MM.1S (cell line): ENCODE measurements around the gene TBL1Y.
"Not testable (repeated sequence)": the region's sequence is repeated elsewhere in the genome, so short reads cannot be mapped to it uniquely, and the experiment has no call there.

Experiments
- CTCF ChIP-seq: fragments of 300-600 bp; sonication (generic); IDR thresholded peaks from 2 replicates; pipeline ENCODE4 v1.5.1; 2016; ENCODE audit warnings: antibody characterized with exemption, low read length, mixed read lengths
- EZH2 ChIP-seq: fragments of 300-600 bp; sonication (generic); optimal IDR thresholded peaks from 2 replicates; pipeline ENCODE3; 2017; ENCODE audit warnings: low read depth, mild to moderate bottlenecking, antibody characterized with exemption, low read length, mixed read lengths
- EZH2phosphoT487 ChIP-seq: fragments of 300-600 bp; sonication (generic); IDR thresholded peaks from 2 replicates; pipeline ENCODE4 v1.6.1; 2018; ENCODE audit warnings: antibody characterized with exemption, low read length

- TF ChIP-seq CTCF, EZH2, EZH2phosphoT487: not testable (repeated sequence)
Observed at GRCh38 chrY:6902116-6902515, 8.4 kb upstream of the TBL1Y start.
